B cell (primary cell): ENCODE results near the gene GMPR.

Experiments used
- CTCF ChIP-seq: fragments of 200-600 bp; IDR thresholded peaks from one replicate; pipeline ENCODE4 v1.8.0; 2022; ENCODE audit warnings: antibody characterized with exemption, mild to moderate bottlenecking
- EZH2 ChIP-seq: IDR thresholded peaks from 2 replicates; pipeline ENCODE4 v1.6.1; 2012; ENCODE audit warnings: borderline replicate concordance, low read depth, mild to moderate bottlenecking, moderate library complexity, low read length; ENCODE audit not compliant: insufficient read depth, poor library complexity, severe bottlenecking

GRCh38 chr6:16314296-16314695 is 75.9 kb downstream of the GMPR start:
- no peak for TF ChIP-seq CTCF
- TF ChIP-seq EZH2: no peak
